Aorta (tissue), 5 donors: ENCODE measurements around the gene AMD1. TPM values are rescaled to one million over a fixed set of nuclear protein-coding genes. Genes with fewer than 3 reads are reported as not detected.
A peak's percentile ranks its signal among the peaks of the same experiment; 100 is the strongest.

Experiments used
- ATAC-seq: fragments of 200-7000 bp; cut with Tn5 transposase; one replicate; pipeline ENCODE4 v1.9.1; 2022; ENCODE audit warnings: moderate library complexity; ENCODE audit not compliant: low FRiP score
- DNase-seq, 2 donors: peaks; one replicate each; pipeline ENCODE4 v3.0.0-alpha.2; 2020
- H3K27ac ChIP-seq, 2 donors: one replicate each; pipeline ENCODE4 v1.5.1; 2013; ENCODE audit warnings: low read length in 2 of 2, mild to moderate bottlenecking in 2 of 2, moderate library complexity in 2 of 2, control low read depth in 1 of 2, inconsistent platforms in 1 of 2, low read depth in 1 of 2
- H3K27me3 ChIP-seq, 2 donors: one replicate each; pipeline ENCODE4 v1.6.1; 2013; ENCODE audit warnings: control low read depth in 1 of 2, low read length in 1 of 2, mild to moderate bottlenecking in 1 of 2, moderate library complexity in 1 of 2; ENCODE audit not compliant: insufficient read depth in 2 of 2, control insufficient read depth in 1 of 2
- H3K36me3 ChIP-seq, 2 donors: one replicate each; pipeline ENCODE4 v1.6.1; 2013; ENCODE audit warnings: control low read depth in 1 of 2, low read length in 1 of 2, mild to moderate bottlenecking in 1 of 2; ENCODE audit not compliant: insufficient read depth in 2 of 2, control insufficient read depth in 1 of 2
- H3K4me1 ChIP-seq, 2 donors: one replicate each; pipeline ENCODE4 v1.6.1; 2013; ENCODE audit warnings: low read length in 2 of 2, control low read depth in 1 of 2, mild to moderate bottlenecking in 1 of 2, moderate library complexity in 1 of 2; ENCODE audit not compliant: insufficient read depth in 2 of 2, control insufficient read depth in 1 of 2
- H3K4me3 ChIP-seq, 2 donors: one replicate each; pipeline ENCODE4 v1.5.1; 2013; ENCODE audit warnings: low read length in 2 of 2, control low read depth in 1 of 2, mild to moderate bottlenecking in 1 of 2
- H3K9me3 ChIP-seq: one replicate; pipeline ENCODE4 v1.6.1; 2013; ENCODE audit warnings: mild to moderate bottlenecking, low read length; ENCODE audit not compliant: control insufficient read depth
- WGBS, 2 donors: extraction: QIAGEN DNeasy Blood & Tissue Kit; methylation state at CpG; one replicate each; pipeline ENCODE4 v1.1.7; 2013; 5-methylcytosine and 5-hydroxymethylcytosine counted together
- intact Hi-C, 2 donors: fragments of 100-400 bp; cut with DNase I; formaldehyde crosslinking; loops; one replicate each; pipeline versions ENCODE4 v1.14.2 to v1.15.0; 2022
- polyA plus RNA-seq, 2 donors: library from polyadenylated mRNA; stranded (reverse); fragments of 200-250 nt; gene quantifications; one replicate each; pipeline ENCODE4 v1.2.3, GENCODE V29; 2013
- total RNA-seq, 2 donors: library from RNA; stranded (reverse); fragmentation: NEBNext Ultra II Directional; extraction: Animal tissue kit (Norgen Biotek cat#: 25700); gene quantifications; one replicate each; pipeline ENCODE4 v1.2.1, GENCODE V29; 2021
- donor health status: healthy with polysubstance abuse.
- donor health status: Bipolar disorder and iron deficiency.
- donor health status: DM: no; HTN: no; CAD: no.
- donor health status: DM: no; HTN: no; CAD: no.
- donor health status: DM: yes; HTN: yes; CAD: no.

Gene AMD1
- total and polyA plus RNA-seq, 4 donors, result 18.3 to 55.6 (median 46.5) TPM

GRCh38 chr6:110852773-110853172, 21.8 kb upstream of the AMD1 start:
- H3K27me3 ChIP-seq, result no peaks in the 10 kb centered on the region
- WGBS, 2 donors, result 94 to 97% methylated on average over 2 of the region's 2 CpGs
- no peak for ATAC-seq
- no peaks in the 10 kb centered on the region for H3K36me3 ChIP-seq
- H3K9me3 ChIP-seq, result no peaks in the 10 kb centered on the region
- H3K4me3 ChIP-seq, result no peak overlapping the region
- H3K27ac ChIP-seq, result no peak overlapping the region
- intact Hi-C loops, result no loop called here
- no peak for DNase-seq
- H3K4me1 ChIP-seq, result no peaks in the 10 kb centered on the region

- no peak for ATAC-seq
- WGBS, 2 donors, result 61 to 62% methylated on average over 5 of the region's 5 CpGs
- H3K27me3 ChIP-seq, result no peaks in the 10 kb centered on the region
- H3K9me3 ChIP-seq, result no peaks in the 10 kb centered on the region
- no peaks in the 10 kb centered on the region for H3K36me3 ChIP-seq
- no peaks in the 10 kb centered on the region for H3K4me1 ChIP-seq
- no peak overlapping the region for H3K4me3 ChIP-seq
- intact Hi-C loops, result no loop called here
- DNase-seq, result no peak
- no peak overlapping the region for H3K27ac ChIP-seq
These were observed 20.7 kb upstream of the AMD1 start for GRCh38 chr6:110853754-110854477.

GRCh38 chr6:110856296-110856695, 18.3 kb upstream of the AMD1 start:
- Histone ChIP-seq H3K27ac (no peak overlapping the region), H3K36me3 (no peaks in the 10 kb centered on the region), H3K4me3 (no peak overlapping the region), H3K4me1 (no peaks in the 10 kb centered on the region), H3K9me3 (no peaks in the 10 kb centered on the region), H3K27me3 (no peaks in the 10 kb centered on the region)
- ATAC-seq, result no peak
- no peak for DNase-seq
- intact Hi-C loops, result no loop called here
- WGBS, 2 donors, result 88 to 92% methylated on average over 3 of the region's 3 CpGs

GRCh38 chr6:110858016-110858415, 16.6 kb upstream of the AMD1 start:
- H3K4me3 ChIP-seq, result no peak overlapping the region
- intact Hi-C loops, result no loop called here
- WGBS, 2 donors, result 96% methylated on average over 21 of the region's 21 CpGs
- H3K27ac ChIP-seq, result no peak overlapping the region
- ATAC-seq (no peak), DNase-seq (no peak)
- no peaks in the 10 kb centered on the region for H3K4me1 ChIP-seq
- no peaks in the 10 kb centered on the region for H3K36me3 ChIP-seq
- H3K9me3 ChIP-seq, result no peaks in the 10 kb centered on the region
- no peaks in the 10 kb centered on the region for H3K27me3 ChIP-seq

- Histone ChIP-seq H3K9me3 (no peaks in the 10 kb centered on the region), H3K27ac (no peak overlapping the region), H3K4me3 (no peak overlapping the region), H3K4me1 (no peaks in the 10 kb centered on the region), H3K36me3 (no peaks in the 10 kb centered on the region), H3K27me3 (no peaks in the 10 kb centered on the region)
- peak in 1 of 2 donors; percentile 47 for DNase-seq
- intact Hi-C loops, result no loop called here
- WGBS, 2 donors, result 95 to 96% methylated on average over 31 of the region's 31 CpGs
- ATAC-seq, result no peak
These were observed 15.9 kb upstream of the AMD1 start for GRCh38 chr6:110858562-110859214.

GRCh38 chr6:110859335-110859792, 15.2 kb upstream of the AMD1 start:
- ATAC-seq (no peak), DNase-seq (peak in 1 of 2 donors; percentile 53)
- intact Hi-C loops, result no loop called here
- no peaks in the 10 kb centered on the region for H3K9me3 ChIP-seq
- H3K27me3 ChIP-seq, result no peaks in the 10 kb centered on the region
- no peak overlapping the region for H3K27ac ChIP-seq
- no peak overlapping the region for H3K4me3 ChIP-seq
- WGBS, 2 donors, result 89 to 92% methylated on average over 12 of the region's 12 CpGs
- no peaks in the 10 kb centered on the region for H3K4me1 ChIP-seq
- H3K36me3 ChIP-seq, result no peaks in the 10 kb centered on the region

GRCh38 chr6:110864824-110865223, 9.8 kb upstream of the AMD1 start:
- Histone ChIP-seq H3K27ac (no peak overlapping the region), H3K4me3 (no peak overlapping the region), H3K9me3 (no peaks in the 10 kb centered on the region), H3K36me3 (no peaks in the 10 kb centered on the region), H3K4me1 (no peaks in the 10 kb centered on the region), H3K27me3 (no peaks in the 10 kb centered on the region)
- DNase-seq (no peak), ATAC-seq (no peak)
- intact Hi-C loops, result no loop called here
- 29 to 46% methylated on average over 2 of the region's 2 CpGs for WGBS, 2 donors

GRCh38 chr6:110874880-110875547, 429 bp downstream of the AMD1 start:
- H3K27ac ChIP-seq, result peak overlapping the region in 1 of 2 donors; percentile 97
- no peaks in the 10 kb centered on the region for H3K27me3 ChIP-seq
- H3K36me3 ChIP-seq, result no peaks in the 10 kb centered on the region
- peak overlapping the region; percentile 72 to 94 for H3K4me3 ChIP-seq
- ATAC-seq (peak; percentile 60), DNase-seq (peak; percentile 67 to 88)
- no peaks in the 10 kb centered on the region for H3K9me3 ChIP-seq
- intact Hi-C loops, result loop anchor here (1.0 to 10.0 kb wide), 5 partner anchors 60 to 350 kb away; partner anchors contain the start of genes CDK19 (in 1 of the 2), GTF3C6 (in 1 of the 2) and RPF2 (in 1 of the 2)
- H3K4me1 ChIP-seq, result no peaks in the 10 kb centered on the region
- WGBS, 2 donors, result 0 to 1% methylated on average over 50 to 60 of the region's 60 CpGs
